H1 (cell line): ENCODE results near the gene OTOS. TPM values are rescaled to one million over a fixed set of nuclear protein-coding genes. Genes with fewer than 3 reads are reported as not detected.

Experiments
- CTCF ChIA-PET: fragments of 300-600 bp; sonication (Branson Sonifier 250); formaldehyde crosslinking; loops from one replicate; lab custom pipeline; 2021; ENCODE audit not compliant: partially characterized antibody; lab: Charles Lee
- POLR2A ChIA-PET: fragments of 300-600 bp; sonication (Branson Sonifier 250); formaldehyde crosslinking; loops from one replicate; lab custom pipeline; 2021; ENCODE audit warnings: inconsistent platforms; ENCODE audit not compliant: partially characterized antibody; lab: Charles Lee
- DNase-seq, 2 experiments: peaks; one replicate each; pipeline versions ENCODE4 v3.0.0 to v3.0.0-alpha.2; 2010 to 2022; ENCODE audit warnings: low spot score in 2 of 2, low read depth in 1 of 2, mixed read lengths in 1 of 2
- FAIRE-seq: peaks from 2 replicates; lab custom pipeline; 2011; peaks lifted over from hg19 to GRCh38; lab: Jason Lieb, UNC
- H2AFZ ChIP-seq: 2 replicates; pipeline ENCODE4 v1.8.1; 2012; ENCODE audit warnings: low read length, inconsistent platforms
- H2AK5ac ChIP-seq: 2 replicates; pipeline ENCODE4 v1.6.1; 2013; ENCODE audit warnings: low read depth, low read length
- H2BK120ac ChIP-seq: replicated peaks from 2 replicates; pipeline ENCODE3; 2013; ENCODE audit warnings: low read depth, low read length, inconsistent platforms
- H2BK12ac ChIP-seq: 2 replicates; pipeline ENCODE4 v1.6.1; 2013; ENCODE audit warnings: low read depth, low read length
- H2BK15ac ChIP-seq: 2 replicates; pipeline ENCODE4 v1.6.1; 2013; ENCODE audit warnings: low read length
- H2BK20ac ChIP-seq: 2 replicates; pipeline ENCODE4 v1.6.1; 2013; ENCODE audit warnings: low read length
- H2BK5ac ChIP-seq: 2 replicates; pipeline ENCODE4 v1.6.1; 2013; ENCODE audit warnings: low read depth, low read length
- H3K14ac ChIP-seq: 2 replicates; pipeline ENCODE4 v1.6.1; 2013; ENCODE audit warnings: inconsistent platforms; ENCODE audit not compliant: insufficient read length
- H3K18ac ChIP-seq: 2 replicates; pipeline ENCODE4 v1.6.1; 2013; ENCODE audit warnings: low read length; ENCODE audit errors: extremely low read depth
- H3K23ac ChIP-seq: 2 replicates; pipeline ENCODE4 v1.6.1; 2013; ENCODE audit warnings: inconsistent platforms; ENCODE audit not compliant: insufficient read length
- H3K23me2 ChIP-seq: 2 replicates; pipeline ENCODE4 v1.6.1; 2013; ENCODE audit warnings: low read depth, low read length
- H3K27ac ChIP-seq: 2 replicates; pipeline ENCODE4 v1.6.1; 2011; ENCODE audit warnings: low read depth, low read length, inconsistent platforms
- H3K27me3 ChIP-seq, 4 experiments: replicated peaks in 1 of 4; 1 replicate in 1 of 4; 2 replicates in 3 of 4; pipeline versions ENCODE4 v1.6.1 to v1.8.1; 2011 to 2013; ENCODE audit warnings: low read length in 3 of 4, mild to moderate bottlenecking in 3 of 4, inconsistent platforms in 2 of 4, mixed read lengths in 2 of 4, moderate library complexity in 1 of 4; ENCODE audit not compliant: control insufficient read depth in 3 of 4, insufficient read depth in 3 of 4; ENCODE audit errors: extremely low read depth in 1 of 4
- H3K36me3 ChIP-seq, 4 experiments: 2 replicates each; pipeline versions ENCODE4 v1.6.1 to v1.8.1; 2011 to 2013; ENCODE audit warnings: mild to moderate bottlenecking in 4 of 4, low read length in 3 of 4, moderate library complexity in 2 of 4, control low read depth in 1 of 4, inconsistent platforms in 1 of 4; ENCODE audit not compliant: insufficient read depth in 4 of 4, control insufficient read depth in 2 of 4
- H3K4ac ChIP-seq: replicated peaks from 2 replicates; pipeline ENCODE3; 2013; ENCODE audit warnings: low read length, low read depth, mixed read lengths, inconsistent platforms; ENCODE audit not compliant: insufficient read length
- H3K4me1 ChIP-seq, 4 experiments: replicated peaks in 1 of 4; 1 replicate in 1 of 4; 2 replicates in 3 of 4; pipeline versions ENCODE4 v1.6.1 to v1.8.1; 2011 to 2013; ENCODE audit warnings: low read length in 3 of 4, inconsistent platforms in 2 of 4, mixed read lengths in 1 of 4; ENCODE audit not compliant: insufficient read depth in 4 of 4, control insufficient read depth in 3 of 4
- H3K4me2 ChIP-seq, 2 experiments: 2 replicates each; pipeline versions ENCODE4 v1.6.1 to v1.8.1; 2011 to 2013; ENCODE audit warnings: low read depth in 2 of 2, low read length in 2 of 2, control low read depth in 1 of 2, inconsistent platforms in 1 of 2, mild to moderate bottlenecking in 1 of 2; ENCODE audit not compliant: insufficient read depth in 1 of 2
- H3K4me3 ChIP-seq, 4 experiments: fragments of 200-600, 300-600 bp in 1 of 4; sonication (generic), shearing (Covaris generic), sonication (Bioruptor Twin) in 1 of 4; 2 replicates each; pipeline versions ENCODE4 v1.5.1 to v1.8.1; 2011 to 2016; ENCODE audit warnings: low read length in 4 of 4, low read depth in 3 of 4, control low read depth in 2 of 4, inconsistent platforms in 2 of 4, mild to moderate bottlenecking in 2 of 4, mixed read lengths in 1 of 4, moderate library complexity in 1 of 4; ENCODE audit not compliant: insufficient read depth in 2 of 4; ENCODE audit errors: extremely low read depth in 1 of 4
- H3K56ac ChIP-seq: replicated peaks from 2 replicates; pipeline ENCODE3; 2013; ENCODE audit warnings: low read depth, mild to moderate bottlenecking, mixed read lengths, low read length, inconsistent platforms; ENCODE audit not compliant: insufficient read length
- H3K79me1 ChIP-seq: 2 replicates; pipeline ENCODE4 v1.6.1; 2013; ENCODE audit warnings: low read depth, low read length, control low read depth
- H3K79me2 ChIP-seq, 2 experiments: 2 replicates each; pipeline versions ENCODE4 v1.6.1 to v1.8.1; 2012 to 2013; ENCODE audit warnings: low read length in 2 of 2, mild to moderate bottlenecking in 2 of 2, inconsistent platforms in 1 of 2; ENCODE audit not compliant: insufficient read depth in 2 of 2, control insufficient read depth in 1 of 2
- H3K9ac ChIP-seq, 4 experiments: replicated peaks in 1 of 4; 1 replicate in 1 of 4; 2 replicates in 3 of 4; pipeline versions ENCODE4 v1.6.1 to v1.8.1; 2011 to 2013; ENCODE audit warnings: low read depth in 3 of 4, low read length in 3 of 4, control low read depth in 2 of 4, mild to moderate bottlenecking in 2 of 4, moderate library complexity in 2 of 4, inconsistent platforms in 1 of 4; ENCODE audit errors: extremely low read depth in 1 of 4
- H3K9me3 ChIP-seq, 2 experiments: 2 replicates each; pipeline versions ENCODE4 v1.6.1 to v1.8.1; 2012 to 2013; ENCODE audit warnings: mild to moderate bottlenecking in 2 of 2, moderate library complexity in 2 of 2, control low read depth in 1 of 2, inconsistent platforms in 1 of 2, low read depth in 1 of 2, low read length in 1 of 2, mixed read lengths in 1 of 2; ENCODE audit not compliant: insufficient read depth in 2 of 2
- H4K20me1 ChIP-seq, 2 experiments: replicated peaks in 1 of 2; 2 replicates each; pipeline versions ENCODE3 to v1.8.1; 2011 to 2013; ENCODE audit warnings: inconsistent platforms in 2 of 2, low read length in 2 of 2, mild to moderate bottlenecking in 1 of 2; ENCODE audit not compliant: insufficient read depth in 2 of 2, control insufficient read depth in 1 of 2
- H4K5ac ChIP-seq: 2 replicates; pipeline ENCODE4 v1.6.1; 2013; ENCODE audit warnings: low read length, low read depth, mixed read lengths, inconsistent platforms; ENCODE audit not compliant: insufficient read length
- H4K8ac ChIP-seq: 2 replicates; pipeline ENCODE4 v1.8.0; 2013; ENCODE audit warnings: mild to moderate bottlenecking, moderate library complexity, low read length, inconsistent platforms; ENCODE audit not compliant: insufficient read depth; ENCODE audit errors: extremely low read depth
- H4K91ac ChIP-seq: replicated peaks from 2 replicates; pipeline ENCODE3; 2013; ENCODE audit warnings: low read length, mixed read lengths, inconsistent platforms; ENCODE audit not compliant: insufficient read length
- CBX8 ChIP-seq: fragments of 300-800, 300-1000 bp; sonication (generic); IDR thresholded peaks from 2 replicates; pipeline ENCODE4 v1.7.1; 2016; ENCODE audit warnings: low read depth, low read length, borderline replicate concordance
- E2F6 ChIP-seq: IDR thresholded peaks from 2 replicates; pipeline ENCODE4 v1.6.1; 2012; ENCODE audit warnings: inconsistent platforms
- EGR1 ChIP-seq: IDR thresholded peaks from 2 replicates; pipeline ENCODE4 v1.6.1; 2011; ENCODE audit warnings: low read depth, low read length, borderline replicate concordance
- EP300 ChIP-seq, 2 experiments: IDR thresholded peaks; 1 replicate in 1 of 2; 2 replicates in 1 of 2; pipeline ENCODE4 v1.6.1; 2011 to 2012; ENCODE audit warnings: low read depth in 2 of 2, low read length in 2 of 2, mild to moderate bottlenecking in 2 of 2, borderline replicate concordance in 1 of 2, inconsistent platforms in 1 of 2, moderate library complexity in 1 of 2
- GABPA ChIP-seq: IDR thresholded peaks from 2 replicates; pipeline ENCODE4 v1.6.1; 2011; ENCODE audit warnings: mild to moderate bottlenecking, low read length, moderate library complexity, borderline replicate concordance; ENCODE audit not compliant: insufficient read depth
- KDM5A ChIP-seq: fragments of 200-600 bp; IDR thresholded peaks from 2 replicates; pipeline ENCODE4 v1.7.1; 2012; ENCODE audit warnings: mild to moderate bottlenecking, low read length, inconsistent platforms, mixed read lengths
- MAFK ChIP-seq: IDR thresholded peaks from 2 replicates; pipeline ENCODE4 v1.6.1; 2012; ENCODE audit warnings: low read depth, mild to moderate bottlenecking, improper control_type of control experiment, low read length
- NANOG ChIP-seq: IDR thresholded peaks from 2 replicates; pipeline ENCODE4 v1.6.1; 2011; ENCODE audit warnings: low read length, low read depth, mild to moderate bottlenecking, inconsistent platforms; ENCODE audit not compliant: insufficient read depth, poor library complexity, severe bottlenecking
- NRF1 ChIP-seq: IDR thresholded peaks from 2 replicates; pipeline ENCODE4 v1.6.1; 2011; ENCODE audit warnings: mild to moderate bottlenecking, low read depth, low read length, improper control_type of control experiment
- PHF8 ChIP-seq: fragments of 200-600 bp; sonication (generic); conservative IDR thresholded peaks from 2 replicates; pipeline ENCODE4 v1.7.1; 2012; ENCODE audit warnings: low read depth, mild to moderate bottlenecking, inconsistent platforms, low read length, moderate library complexity
- SIRT6 ChIP-seq: IDR thresholded peaks from one replicate; pipeline ENCODE4 v1.7.1; 2012; ENCODE audit warnings: low read length, inconsistent platforms
- TBP ChIP-seq: IDR thresholded peaks from 2 replicates; pipeline ENCODE4 v1.6.1; 2011; ENCODE audit warnings: low read depth, low read length, improper control_type of control experiment
- WGBS, 2 experiments: shearing (Covaris generic) in 1 of 2; methylation state at CpG; one replicate each; pipeline versions ENCODE4 v1.1.6 to v1.1.7; 2013 to 2015; ENCODE audit warnings: low lambda C conversion rate in 2 of 2, mixed read lengths in 2 of 2, inconsistent platforms in 1 of 2, low coverage in 1 of 2, missing lambda C conversion rate in 1 of 2; ENCODE audit not compliant: insufficient replicate concordance in 2 of 2, insufficient coverage in 1 of 2, insufficient read length in 1 of 2; ENCODE audit errors: extremely low coverage in 1 of 2, missing lambda C conversion rate in 1 of 2; 5-methylcytosine and 5-hydroxymethylcytosine counted together
- polyA plus RNA-seq, 7 experiments: library from polyadenylated mRNA; depleted of rRNA in 3 of 7; stranded (reverse) in 5 of 7; unstranded in 2 of 7; fragments of >200 nt in 5 of 7; fragments of 200-250 nt in 2 of 7; gene quantifications; 1 replicate in 5 of 7; 2 replicates in 1 of 7; 4 replicates in 1 of 7; pipeline versions ENCODE4 v1.2.1 to v1.2.3, GENCODE V29; 2011 to 2013; ENCODE audit warnings: missing spikeins in 2 of 7, mixed read lengths in 2 of 7
- total RNA-seq: library from RNA; stranded (reverse); fragmentation: NEBNext Ultra II Directional; extraction: Animal tissue kit (Norgen Biotek cat#: 25700); gene quantifications from 2 replicates; pipeline ENCODE4 v1.2.1, GENCODE V29; 2021

The OTOS gene
- total and polyA plus RNA-seq, 2 of the 8 experiments (the other 6 are each of a cell fraction or from before 2014, with no cell fraction given): 0.17 TPM; not detected in 1

DNA sequence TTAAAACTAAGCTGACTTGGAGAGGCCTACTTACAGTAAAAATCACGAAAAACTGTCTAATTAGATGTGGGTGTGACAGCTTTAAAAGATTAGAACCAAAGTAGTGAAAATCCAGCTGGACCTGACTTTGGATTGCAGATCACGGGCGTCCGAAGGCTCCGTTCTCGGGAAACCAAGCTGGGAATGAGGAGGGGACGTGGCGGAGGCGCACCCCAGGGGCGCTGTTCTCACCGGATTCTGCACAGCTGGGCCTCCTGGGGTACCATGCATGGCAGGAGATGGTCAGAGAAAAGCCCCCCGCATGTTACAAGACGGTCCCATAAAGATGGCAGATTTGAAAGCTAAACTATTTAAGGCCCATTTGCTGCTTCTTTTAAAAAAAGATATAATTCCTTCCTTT lies 5.0 kb upstream of the OTOS start:
- CTCF ChIA-PET: interaction anchor here (0.7 to 1.7 kb wide), 2 partner anchors 85 to 120 kb away, joined by 3 to 7 read pairs; partner anchors contain the start of gene NDUFA10
- Histone ChIP-seq H2BK20ac (no peak overlapping the region), H3K9me3 (peaks cover 0 to 6% of the 10 kb centered on the region in 2 experiments; a peak in 1 of 4 replicates), H3K14ac (no peak overlapping the region), H3K18ac (no peak overlapping the region), H3K27me3 (no peaks in the 10 kb centered on the region), H2BK5ac (no peak overlapping the region), H3K4ac (no peak overlapping the region), H2BK15ac (no peak overlapping the region), H4K91ac (no peak overlapping the region), H3K79me1 (no peaks in the 10 kb centered on the region), H3K4me1 (peaks cover 0 to 2% (median under 1%) of the 10 kb centered on the region in 4 experiments; a peak in 4 of 7 replicates), H4K5ac (no peak overlapping the region), H3K27ac (no peak overlapping the region), H3K79me2 (no peaks in the 10 kb centered on the region), H2AK5ac (no peak overlapping the region), H2BK120ac (no peak overlapping the region), H3K23me2 (peaks cover 9% of the 10 kb centered on the region; the same call in 1 of the 2 replicates), H3K4me3 (no peak overlapping the region), H2BK12ac (no peak overlapping the region), H3K23ac (no peak overlapping the region), H3K4me2 (no peak overlapping the region), H2AFZ (no peak overlapping the region), H4K20me1 (peaks cover 0 to 11% of the 10 kb centered on the region in 2 experiments), H4K8ac (no peak overlapping the region), H3K9ac (no peak overlapping the region), H3K36me3 (no peaks in the 10 kb centered on the region), H3K56ac (no peak overlapping the region)
- DNase-seq (no peak), FAIRE-seq (no peak)
- POLR2A ChIA-PET: no interaction called here
- 90% methylated on average over 13 of the region's 13 CpGs; no CpG with 5 or more reads in 1 of the 2 experiments for WGBS, 2 experiments
- TF ChIP-seq GABPA (no peak), NRF1 (no peak), SIRT6 (no peak), E2F6 (no peak), TBP (no peak), MAFK (no peak), EGR1 (no peak), PHF8 (no peak), CBX8 (no peak), NANOG (no peak), KDM5A (no peak), EP300 (IDR thresholded peaks at IDR 0.05; ENCODE audit: borderline replicate concordance in 1 of 2, low read depth in 2 of 2, low read length in 2 of 2) (no peak)
